Fibroblast of skin of left biceps (primary cell): ENCODE measurements around the gene CCDC47.
A peak's percentile ranks its signal among the peaks of the same experiment; 100 is the strongest.
"Not testable (repeated sequence)": the region's sequence is repeated elsewhere in the genome, so short reads cannot be mapped to it uniquely, and the experiment has no call there.

ENCODE experiments used
- DNase-seq, 2 experiments: peaks; one replicate each; pipeline ENCODE4 v3.0.0-alpha.2; 2013; ENCODE audit warnings: low read depth in 2 of 2

CCDC47 gene

GRCh38 chr17:63773272-63774140, at the start of gene CCDC47:
TSS of gene CCDC47 (minus strand) at chr17:63773597. CDS start at chr17:63766175, 7,422 bp downstream.
- DNase-seq, result peak; percentile 99

GRCh38 chr17:63822537-63822936, 49.1 kb upstream of the CCDC47 start:
- no peak for DNase-seq

- no peak for DNase-seq
Measured at GRCh38 chr17:63821804-63822203, 48.4 kb upstream of the CCDC47 start.

- no peak for DNase-seq
Measured at GRCh38 chr17:63820963-63821561, 47.7 kb upstream of the CCDC47 start.

GRCh38 chr17:63819585-63820537, 46.5 kb upstream of the CCDC47 start:
- no peak for DNase-seq

- DNase-seq, result no peak
Measured at GRCh38 chr17:63819131-63819530, 45.7 kb upstream of the CCDC47 start.

- no peak for DNase-seq
Measured at GRCh38 chr17:63817736-63818385, 44.5 kb upstream of the CCDC47 start.

- DNase-seq, result no peak
Measured at GRCh38 chr17:63816669-63817068, 43.3 kb upstream of the CCDC47 start.

- no peak for DNase-seq
Measured at GRCh38 chr17:63816123-63816522, 42.7 kb upstream of the CCDC47 start.

- DNase-seq, result no peak
Measured at GRCh38 chr17:63809970-63810369, 36.6 kb upstream of the CCDC47 start.

GRCh38 chr17:63805591-63805990, 32.2 kb upstream of the CCDC47 start:
- DNase-seq, result no peak

GRCh38 chr17:63804328-63804727, 30.9 kb upstream of the CCDC47 start:
- DNase-seq, result no peak

GRCh38 chr17:63800783-63801182, 27.4 kb upstream of the CCDC47 start:
- no peak for DNase-seq

GRCh38 chr17:63798572-63799106, 25.2 kb upstream of the CCDC47 start:
- DNase-seq, result peak; percentile 6 to 7

GRCh38 chr17:63796375-63796774, 23.0 kb upstream of the CCDC47 start:
- not testable (repeated sequence) for DNase-seq

- no peak for DNase-seq
Measured at GRCh38 chr17:63792055-63792729, 18.8 kb upstream of the CCDC47 start.

GRCh38 chr17:63790057-63790456, 16.7 kb upstream of the CCDC47 start:
- DNase-seq, result no peak

GRCh38 chr17:63786971-63787711, 13.7 kb upstream of the CCDC47 start:
- no peak for DNase-seq

GRCh38 chr17:63786117-63786516, 12.7 kb upstream of the CCDC47 start:
- no peak for DNase-seq

GRCh38 chr17:63785556-63785955, 12.2 kb upstream of the CCDC47 start:
- DNase-seq, result peak; percentile 1 to 18
